BJ (cell line): ENCODE measurements around the gene FERMT1. TPM values are rescaled to one million over a fixed set of nuclear protein-coding genes. Genes with fewer than 3 reads are reported as not detected.
"Not testable (repeated sequence)": the region's sequence is repeated elsewhere in the genome, so short reads cannot be mapped to it uniquely, and the experiment has no call there.

Experiments
- CTCF ChIA-PET: fragments of 350-600 bp; formaldehyde crosslinking; extraction: SDS; loops from one replicate; lab custom pipeline; 2021; ENCODE audit warnings: antibody characterized with exemption, inconsistent platforms; lab: Yijun Ruan, JAX
- POLR2A ChIA-PET: fragments of 300-600 bp; sonication (Branson Sonifier 250); formaldehyde crosslinking; extraction: SDS; loops from one replicate; lab custom pipeline; 2021; ENCODE audit warnings: antibody characterized with exemption; lab: Charles Lee
- DNase-seq: peaks from one replicate; pipeline ENCODE4 v3.0.0-alpha.2; 2011; ENCODE audit warnings: low read depth
- H3K27me3 ChIP-seq: 2 replicates; pipeline ENCODE4 v1.6.0; 2011; ENCODE audit warnings: low read length; ENCODE audit not compliant: control insufficient read depth, insufficient read depth
- H3K36me3 ChIP-seq: 2 replicates; pipeline ENCODE4 v1.5.1; 2011; ENCODE audit warnings: low read length; ENCODE audit not compliant: control insufficient read depth, insufficient read depth
- H3K4me3 ChIP-seq: 2 replicates; pipeline ENCODE4 v1.5.1; 2011; ENCODE audit warnings: low read depth, mild to moderate bottlenecking, control low read depth, low read length
- polyA plus RNA-seq: library from polyadenylated mRNA; depleted of rRNA; stranded (reverse); fragments of >200 nt; gene quantifications from 2 replicates; pipeline ENCODE4 v1.2.3, GENCODE V29; 2011
- TF ChIP-seq, protein P1 (sequence below): IDR thresholded peaks from 2 replicates; pipeline ENCODE4 v1.5.1; 2011; ENCODE audit warnings: low read depth, mild to moderate bottlenecking, control low read depth, inconsistent platforms, low read length, moderate library complexity; ENCODE audit not compliant: insufficient read depth

FERMT1 gene
- polyA plus RNA-seq, 1 experiment: 1.1 TPM

DNA sequence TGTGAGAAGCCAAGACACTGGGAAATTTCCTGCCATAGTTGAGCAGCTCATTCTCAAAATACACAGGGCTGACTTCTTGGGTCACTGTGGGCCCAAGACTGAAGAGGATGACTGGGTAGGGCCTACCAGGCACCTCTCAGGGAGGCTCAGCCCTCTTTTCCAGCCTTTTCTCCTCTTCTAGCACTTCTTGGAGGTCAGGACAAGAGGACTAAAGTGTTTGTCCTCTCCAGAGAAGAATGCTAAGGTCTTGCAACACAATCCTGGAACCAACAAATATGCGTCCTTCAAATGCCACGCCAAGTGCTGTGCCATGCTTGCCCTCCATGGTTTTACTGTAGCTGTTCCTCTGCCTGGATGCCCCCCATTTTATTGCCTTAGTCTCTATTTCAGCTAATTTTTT is 65.7 kb downstream of the FERMT1 start:
- H3K4me3 ChIP-seq: no peak overlapping the region
- H3K27me3 ChIP-seq: peaks cover 4% of the 10 kb centered on the region; the same call in 1 of the 2 replicates
- ChIA-PET CTCF (interaction anchor here (0.6 to 0.7 kb wide), 2 partner anchors 15 to 18 kb away, joined by 3 read pairs; no protein-coding TSS in a partner anchor), POLR2A (no interaction called here)
- TF ChIP-seq, protein P1, sequence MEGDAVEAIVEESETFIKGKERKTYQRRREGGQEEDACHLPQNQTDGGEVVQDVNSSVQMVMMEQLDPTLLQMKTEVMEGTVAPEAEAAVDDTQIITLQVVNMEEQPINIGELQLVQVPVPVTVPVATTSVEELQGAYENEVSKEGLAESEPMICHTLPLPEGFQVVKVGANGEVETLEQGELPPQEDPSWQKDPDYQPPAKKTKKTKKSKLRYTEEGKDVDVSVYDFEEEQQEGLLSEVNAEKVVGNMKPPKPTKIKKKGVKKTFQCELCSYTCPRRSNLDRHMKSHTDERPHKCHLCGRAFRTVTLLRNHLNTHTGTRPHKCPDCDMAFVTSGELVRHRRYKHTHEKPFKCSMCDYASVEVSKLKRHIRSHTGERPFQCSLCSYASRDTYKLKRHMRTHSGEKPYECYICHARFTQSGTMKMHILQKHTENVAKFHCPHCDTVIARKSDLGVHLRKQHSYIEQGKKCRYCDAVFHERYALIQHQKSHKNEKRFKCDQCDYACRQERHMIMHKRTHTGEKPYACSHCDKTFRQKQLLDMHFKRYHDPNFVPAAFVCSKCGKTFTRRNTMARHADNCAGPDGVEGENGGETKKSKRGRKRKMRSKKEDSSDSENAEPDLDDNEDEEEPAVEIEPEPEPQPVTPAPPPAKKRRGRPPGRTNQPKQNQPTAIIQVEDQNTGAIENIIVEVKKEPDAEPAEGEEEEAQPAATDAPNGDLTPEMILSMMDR: no peak
- no peak for DNase-seq
- no peaks in the 10 kb centered on the region for H3K36me3 ChIP-seq

DNA sequence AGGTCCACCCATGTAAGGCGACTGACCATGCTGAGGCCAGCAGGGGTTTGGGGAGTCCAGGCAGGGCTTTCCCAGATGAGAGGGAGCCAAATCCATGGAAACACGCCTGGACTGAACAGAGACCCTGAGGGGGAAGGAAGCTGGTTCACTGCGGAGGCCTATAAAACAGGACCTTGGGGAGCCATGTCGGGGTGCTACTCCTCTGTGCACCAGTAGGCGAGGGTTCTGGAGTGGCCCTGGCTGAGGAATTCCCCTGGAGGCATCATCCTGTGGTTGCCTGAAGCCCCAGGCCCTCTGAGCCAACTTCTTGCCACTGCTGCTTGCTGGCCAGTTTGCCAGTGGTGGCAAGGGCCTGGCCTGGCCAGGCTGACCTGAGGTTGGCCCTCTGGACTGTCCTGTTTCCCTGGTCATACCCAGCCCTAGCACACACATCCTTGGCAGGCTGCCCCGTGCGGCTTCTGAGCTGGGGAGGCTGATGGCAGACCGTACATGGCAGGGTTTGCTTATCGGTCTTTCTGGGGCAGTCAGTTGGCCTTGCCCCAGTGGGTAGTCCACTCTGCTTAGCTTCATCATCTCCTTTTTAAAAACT is 66.8 kb downstream of the FERMT1 start:
- TF ChIP-seq, protein P1: no peak
- POLR2A ChIA-PET: no interaction called here
- peaks cover 4% of the 10 kb centered on the region; the same call in 1 of the 2 replicates for H3K27me3 ChIP-seq
- H3K36me3 ChIP-seq: no peaks in the 10 kb centered on the region
- H3K4me3 ChIP-seq: no peak overlapping the region
- CTCF ChIA-PET: no interaction called here
- DNase-seq: no peak

DNA sequence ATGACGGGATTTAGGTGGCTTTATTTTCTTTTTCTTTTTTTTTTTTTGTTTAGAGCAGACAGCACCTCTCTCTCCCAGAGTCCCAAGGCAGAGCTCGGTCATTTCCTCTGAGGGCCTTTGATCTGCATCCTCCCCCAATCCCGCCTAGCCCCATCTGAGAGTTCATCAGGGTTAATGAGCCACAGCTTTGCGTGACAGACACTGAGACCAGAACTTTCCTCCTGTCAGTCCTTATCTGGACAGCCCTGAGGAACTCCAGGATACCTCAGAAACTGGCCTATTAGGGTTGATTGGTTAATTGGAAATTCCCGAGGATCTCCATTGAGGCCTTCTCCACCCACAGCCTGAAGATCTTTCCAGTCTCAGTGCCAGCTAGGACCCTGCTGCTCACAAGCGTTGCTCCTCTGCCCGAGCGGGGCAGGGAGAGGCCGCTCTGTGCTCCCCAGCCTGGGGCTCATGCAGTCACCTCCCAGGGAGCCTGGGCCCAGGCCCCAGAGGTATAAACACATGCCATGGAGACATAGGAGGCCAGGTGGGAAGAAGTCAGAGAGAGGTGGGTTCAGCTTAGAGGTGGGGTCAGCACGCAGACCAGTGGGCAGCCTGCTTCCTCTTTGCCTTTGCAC is 67.6 kb downstream of the FERMT1 start:
- H3K4me3 ChIP-seq: no peak overlapping the region
- peaks cover 4% of the 10 kb centered on the region; the same call in 1 of the 2 replicates for H3K27me3 ChIP-seq
- ChIA-PET POLR2A (no interaction called here), CTCF (interaction anchor here (0.6 kb wide), 1 partner anchor 18 kb away, joined by 4 read pairs; no protein-coding TSS in a partner anchor)
- H3K36me3 ChIP-seq: no peaks in the 10 kb centered on the region
- no peak for DNase-seq
- TF ChIP-seq, protein P1: no peak

DNA sequence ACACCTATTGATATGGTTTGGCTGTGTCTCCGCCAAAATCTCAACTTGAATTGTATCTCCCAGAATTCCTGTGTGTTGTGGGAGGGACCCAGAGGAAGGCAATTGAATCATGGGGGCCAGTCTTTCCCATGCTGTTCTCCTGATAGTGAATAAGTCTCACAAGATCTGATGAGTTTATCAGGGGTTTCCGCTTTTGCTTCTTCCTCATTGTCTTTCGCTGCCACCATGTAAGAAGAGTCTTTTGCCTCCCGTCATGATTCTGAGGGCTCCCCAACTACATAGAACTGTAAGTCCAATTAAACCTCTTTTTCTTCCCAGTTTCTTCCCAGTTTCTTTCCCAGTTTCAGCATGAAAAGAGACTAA is 68.2 kb downstream of the FERMT1 start:
- H3K4me3 ChIP-seq, H3K27me3 ChIP-seq, POLR2A ChIA-PET, H3K36me3 ChIP-seq, DNase-seq: not testable (repeated sequence)
- CTCF ChIA-PET: interaction anchor here (0.8 to 1.7 kb wide), 3 partner anchors 12 to 46 kb away, joined by 3 to 5 read pairs (median 3); no protein-coding TSS in a partner anchor

DNA sequence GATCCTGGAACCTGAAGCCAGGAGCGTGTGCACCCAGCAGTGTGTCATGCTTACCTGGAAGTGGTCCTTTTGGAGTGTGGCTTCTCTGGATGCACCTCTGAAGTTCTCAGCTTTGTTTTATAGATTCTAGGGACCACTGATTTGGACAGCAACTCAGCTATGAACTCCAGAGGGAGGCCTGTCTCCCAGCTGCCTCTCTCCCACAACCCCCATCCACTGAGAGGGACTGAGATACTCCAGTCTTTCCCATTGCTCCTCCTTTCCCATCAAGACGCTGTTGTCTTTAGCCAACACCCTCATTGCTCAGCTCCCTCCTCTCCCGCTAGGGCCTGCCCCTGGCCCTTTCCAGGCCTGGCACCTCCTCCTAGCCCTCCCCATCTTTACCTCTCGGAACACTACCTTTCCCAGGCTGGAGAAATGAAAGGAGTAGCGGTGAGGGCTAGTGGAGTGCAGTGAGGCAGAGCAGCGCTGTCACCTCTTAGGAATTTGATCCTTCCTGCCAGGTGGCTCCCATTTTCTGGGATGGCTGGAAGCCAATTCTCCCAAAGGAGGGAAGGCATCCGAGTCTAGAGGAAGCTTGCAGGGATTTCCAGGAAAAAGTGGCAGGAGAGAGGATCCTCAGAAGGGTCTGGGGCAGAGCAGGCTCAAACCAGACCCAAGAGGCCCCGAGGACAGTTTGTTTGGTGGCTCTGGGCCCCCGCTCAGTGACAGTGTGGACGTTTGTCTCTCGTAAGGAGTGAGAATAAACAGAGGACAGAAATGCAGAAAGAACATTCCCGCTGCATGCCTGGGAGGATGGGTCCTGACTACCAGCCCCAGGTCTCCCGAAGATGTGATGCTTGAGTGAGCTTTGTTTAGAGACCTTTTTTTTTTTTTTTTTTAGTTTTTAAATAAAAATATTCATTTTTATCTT is 68.8 kb downstream of the FERMT1 start, which contains the start of gene LRRN4:
LRRN4 (minus strand) TSS at position 285 of the 913 bp plus-strand sequence. CDS start 1,261 bp downstream, outside the sequence.
- peaks cover 4% of the 10 kb centered on the region; the same call in 1 of the 2 replicates for H3K27me3 ChIP-seq
- H3K4me3 ChIP-seq: no peak within 1 kb of the TSS
- CTCF ChIA-PET: interaction anchor here (0.8 to 1.7 kb wide), 4 partner anchors 13 to 46 kb away, joined by 3 to 5 read pairs (median 4); no protein-coding TSS in a partner anchor
- no peak for DNase-seq
- POLR2A ChIA-PET: no interaction called here
- TF ChIP-seq, protein P1: no peak
- H3K36me3 ChIP-seq: no peaks in the 10 kb centered on the region
